GM12878 (cell line): ENCODE results near the gene GKN2. TPM values are rescaled to one million over a fixed set of nuclear protein-coding genes. Genes with fewer than 3 reads are reported as not detected.

Source experiments
- ATAC-seq: fragments of 200-7000 bp; cut with Tn5 transposase; 3 replicates; pipeline ENCODE4 v1.9.1; 2020; ENCODE audit warnings: mild to moderate bottlenecking, moderate library complexity
- BruUV-seq: library from RNA; stranded (reverse); fragments of 400-500 nt; replicated peaks from 2 replicates; lab custom pipeline; 2021; lab: Mats Ljungman, UMichigan
- CTCF ChIA-PET: fragments of 300-600 bp; sonication (Branson Sonifier 250); formaldehyde crosslinking; extraction: SDS; loops from one replicate; lab custom pipeline; 2021; ENCODE audit warnings: inconsistent platforms; lab: Yijun Ruan, JAX
- POLR2A ChIA-PET: fragments of 350-600 bp; formaldehyde crosslinking; extraction: SDS; loops from one replicate; lab custom pipeline; 2021; ENCODE audit warnings: inconsistent platforms; lab: Charles Lee
- RAD21 ChIA-PET: fragments of 300-600 bp; sonication (Branson Sonifier 250); formaldehyde crosslinking; loops from one replicate; lab custom pipeline; 2023; ENCODE audit warnings: antibody characterized with exemption; ENCODE audit not compliant: unreplicated experiment; lab: Charles Lee
- SMC1A ChIA-PET: fragments of 300-600 bp; sonication (Branson Sonifier 250); formaldehyde crosslinking; loops from one replicate; lab custom pipeline; 2023; ENCODE audit not compliant: unreplicated experiment, uncharacterized antibody; lab: Charles Lee
- DNase-seq: peaks from one replicate; pipeline ENCODE4 v3.0.0-alpha.2; 2011; ENCODE audit warnings: low read depth, low spot score
- FAIRE-seq: peaks from 3 replicates; lab custom pipeline; 2011; peaks lifted over from hg19 to GRCh38; lab: Jason Lieb, UNC
- H2AFZ ChIP-seq: 2 replicates; pipeline ENCODE4 v1.6.0; 2011; ENCODE audit warnings: low read depth, low read length, control low read depth; ENCODE audit not compliant: control insufficient read depth
- H3K27ac ChIP-seq: 2 replicates; pipeline ENCODE4 v1.5.1; 2011; ENCODE audit warnings: control low read depth; ENCODE audit not compliant: control insufficient read depth, insufficient read depth
- H3K27me3 ChIP-seq, 2 experiments: replicated peaks in 1 of 2; 2 replicates each; pipeline versions ENCODE4 v1.6.0 to v1.6.1; 2011; ENCODE audit warnings: low read length in 1 of 2; ENCODE audit not compliant: control insufficient read depth in 2 of 2, insufficient read depth in 2 of 2
- H3K36me3 ChIP-seq, 2 experiments: 2 replicates each; pipeline ENCODE4 v1.5.1; 2011; ENCODE audit warnings: low read length in 1 of 2; ENCODE audit not compliant: control insufficient read depth in 2 of 2, insufficient read depth in 2 of 2
- H3K4me1 ChIP-seq: 2 replicates; pipeline ENCODE4 v1.6.1; 2011; ENCODE audit warnings: mild to moderate bottlenecking, low read length, moderate library complexity, mixed read lengths; ENCODE audit not compliant: control insufficient read depth, insufficient read depth
- H3K4me2 ChIP-seq: 2 replicates; pipeline ENCODE4 v1.6.0; 2011; ENCODE audit warnings: control low read depth; ENCODE audit not compliant: control insufficient read depth, insufficient read depth
- H3K4me3 ChIP-seq: fragments of 200-600 bp; sonication (generic); 2 replicates; pipeline ENCODE4 v1.5.1; 2016
- H3K79me2 ChIP-seq: 2 replicates; pipeline ENCODE4 v1.6.0; 2011; ENCODE audit warnings: low read length; ENCODE audit not compliant: control insufficient read depth, insufficient read depth
- H3K9ac ChIP-seq: 2 replicates; pipeline ENCODE4 v1.8.0; 2011; ENCODE audit warnings: low read length, control low read depth, mixed read lengths; ENCODE audit not compliant: control insufficient read depth, insufficient read depth
- H3K9me3 ChIP-seq: replicated peaks from 3 replicates; pipeline ENCODE4 v1.5.1; 2011; ENCODE audit warnings: mild to moderate bottlenecking, low read length; ENCODE audit not compliant: control insufficient read depth, insufficient read depth
- H4K20me1 ChIP-seq: 2 replicates; pipeline ENCODE4 v1.6.0; 2011; ENCODE audit not compliant: control insufficient read depth, insufficient read depth
- CBX3 ChIP-seq: fragments of 200-600 bp; sonication (generic); IDR thresholded peaks from 2 replicates; pipeline ENCODE4 v1.6.1; 2016; ENCODE audit warnings: low read depth, borderline replicate concordance
- CHD2 ChIP-seq: IDR thresholded peaks from 2 replicates; pipeline ENCODE4 v1.6.1; 2011; ENCODE audit warnings: low read depth, low read length, improper control_type of control experiment, borderline replicate concordance
- EGR1 ChIP-seq, 2 experiments: IDR thresholded peaks; 1 replicate in 1 of 2; 2 replicates in 1 of 2; pipeline ENCODE4 v1.6.1; 2011 to 2012; ENCODE audit warnings: low read depth in 2 of 2, low read length in 2 of 2, borderline replicate concordance in 1 of 2, mild to moderate bottlenecking in 1 of 2, moderate library complexity in 1 of 2
- FOXK2 ChIP-seq: fragments of 450-650 bp; IDR thresholded peaks from 2 replicates; pipeline ENCODE4 v1.6.1; 2017; ENCODE audit warnings: mild to moderate bottlenecking, moderate library complexity
- IRF4 ChIP-seq: IDR thresholded peaks from 2 replicates; pipeline ENCODE4 v1.6.1; 2011; ENCODE audit warnings: low read depth, low read length
- PAX8 ChIP-seq: fragments of 450-650 bp; IDR thresholded peaks from 2 replicates; pipeline ENCODE4 v1.6.1; 2017; ENCODE audit warnings: mild to moderate bottlenecking, moderate library complexity
- SIX5 ChIP-seq: IDR thresholded peaks from 2 replicates; pipeline ENCODE4 v1.6.1; 2011; ENCODE audit warnings: mild to moderate bottlenecking, low read depth, low read length, moderate library complexity; ENCODE audit not compliant: severe bottlenecking
- ZBTB11 ChIP-seq: fragments of 450-650 bp; formaldehyde crosslinking; IDR thresholded peaks from 2 replicates; pipeline ENCODE4 v1.5.0; 2022; ENCODE audit warnings: mild to moderate bottlenecking, missing genetic modification characterization
- ZBTB4 ChIP-seq: fragments of 450-650 bp; formaldehyde crosslinking; IDR thresholded peaks from 2 replicates; pipeline ENCODE4 v1.4.0; 2022; ENCODE audit warnings: mild to moderate bottlenecking, moderate library complexity
- ZBTB40 ChIP-seq: fragments of 450-650 bp; IDR thresholded peaks from 2 replicates; pipeline ENCODE4 v1.6.1; 2016; ENCODE audit warnings: mild to moderate bottlenecking, moderate library complexity, borderline replicate concordance
- ZNF207 ChIP-seq: fragments of 450-650 bp; IDR thresholded peaks from 2 replicates; pipeline ENCODE4 v1.6.1; 2014; ENCODE audit warnings: antibody characterized with exemption, mild to moderate bottlenecking, borderline replicate concordance
- WGBS: methylation state at CpG from one replicate; pipeline ENCODE4 v1.1.6; 2016; ENCODE audit warnings: low lambda C conversion rate; ENCODE audit not compliant: insufficient replicate concordance, insufficient coverage; ENCODE audit errors: missing lambda C conversion rate; 5-methylcytosine and 5-hydroxymethylcytosine counted together
- in situ Hi-C: fragments of 300-500 bp; cut with MboI; formaldehyde crosslinking; loops from 9 replicates; pipeline ENCODE4 v1.14.3; 2018; ENCODE audit warnings: mixed read lengths
- intact Hi-C: fragments of 100-400 bp; cut with micrococcal nuclease; formaldehyde crosslinking; loops from one replicate; pipeline ENCODE4 v1.14.2; 2022; ENCODE audit not compliant: unreplicated experiment
- polyA plus RNA-seq, 11 experiments: library from polyadenylated mRNA; depleted of rRNA in 4 of 11; unstranded in 6 of 11; stranded (reverse) in 5 of 11; fragments of >200 nt; fragmentation: Nextera tagmentation in 4 of 11; fragmentation: Illumina TruSeq in 1 of 11; extraction: Ambion mirVana in 4 of 11; extraction: Trizol in 1 of 11; gene quantifications; 1 replicate in 1 of 11; 2 replicates in 10 of 11; pipeline versions ENCODE4 v1.2.1 to v1.2.3, GENCODE V29; 2011 to 2016; ENCODE audit warnings: inconsistent platforms in 2 of 11, missing spikeins in 2 of 11, low read depth in 1 of 11
- total RNA-seq, 4 experiments: library from RNA; depleted of rRNA in 3 of 4; stranded (reverse); fragments of >200 nt in 3 of 4; fragmentation: Illumina TruSeq in 1 of 4; extraction: Trizol in 1 of 4; gene quantifications; 2 replicates each; pipeline versions ENCODE4 v1.2.1 to v1.2.3, GENCODE V29; 2013 to 2021

Gene GKN2
- total and polyA plus RNA-seq, 10 of the 15 experiments (the other 5 are each of a cell fraction or from before 2014, with no cell fraction given) = not detected

GRCh38 chr2:68992933-68993332, 40.2 kb upstream of the GKN2 start:
- H3K27me3 ChIP-seq = no peaks in the 10 kb centered on the region; a peak in 1 of 4 replicates
- no peaks in the 10 kb centered on the region for H3K9me3 ChIP-seq
- ChIA-PET POLR2A (interaction anchor here (0.6 kb wide), 1 partner anchor 100 kb away, joined by 3 read pairs; no protein-coding TSS in a partner anchor), RAD21 (no interaction called here), CTCF (interaction anchor here (1.0 to 1.4 kb wide), 2 partner anchors 9 to 284 kb away, joined by 4 read pairs; no protein-coding TSS in a partner anchor), SMC1A (no interaction called here)
- ATAC-seq = no peak
- no peaks in the 10 kb centered on the region for H3K79me2 ChIP-seq
- no peaks in the 10 kb centered on the region for H3K36me3 ChIP-seq
- no peak overlapping the region for H3K4me3 ChIP-seq
- WGBS = 10% methylated on average over 3 of the region's 3 CpGs
- H3K9ac ChIP-seq = no peak overlapping the region
- intact Hi-C loops (no loop called here), in situ Hi-C loops (no loop called here)
- DNase-seq = no peak
- H3K4me2 ChIP-seq = no peak overlapping the region
- H3K4me1 ChIP-seq = no peaks in the 10 kb centered on the region
- BruUV-seq = no TSS peak
- no peak overlapping the region for H3K27ac ChIP-seq
- no peak overlapping the region for H2AFZ ChIP-seq
- FAIRE-seq = no peak
- no peak for TF ChIP-seq PAX8
- TF ChIP-seq EGR1 (IDR thresholded peaks at IDR 0.05; ENCODE audit: borderline replicate concordance in 1 of 2, low read depth in 2 of 2, low read length in 2 of 2) = no peak
- no peak for TF ChIP-seq IRF4
- TF ChIP-seq SIX5 = no peak
- TF ChIP-seq CBX3 = no peak
- TF ChIP-seq CHD2 = no peak
- TF ChIP-seq ZBTB11 (CRISPR knock-in tag) = no peak
- TF ChIP-seq ZBTB4 (CRISPR knock-in tag) = no peak
- TF ChIP-seq FOXK2 = no peak
- no peak for TF ChIP-seq ZBTB40
- TF ChIP-seq ZNF207 = no peak
- TF ChIP-seq, all 136 proteins: peak for 0
- H4K20me1 ChIP-seq = no peaks in the 10 kb centered on the region
